ENCODE results near the gene SERPINA7. TPM values are rescaled to one million over a fixed set of nuclear protein-coding genes. Genes with fewer than 3 reads are reported as not detected.
"Not testable (repeated sequence)": the region's sequence is repeated elsewhere in the genome, so short reads cannot be mapped to it uniquely, and the experiment has no call there.

SERPINA7 gene, protein sequence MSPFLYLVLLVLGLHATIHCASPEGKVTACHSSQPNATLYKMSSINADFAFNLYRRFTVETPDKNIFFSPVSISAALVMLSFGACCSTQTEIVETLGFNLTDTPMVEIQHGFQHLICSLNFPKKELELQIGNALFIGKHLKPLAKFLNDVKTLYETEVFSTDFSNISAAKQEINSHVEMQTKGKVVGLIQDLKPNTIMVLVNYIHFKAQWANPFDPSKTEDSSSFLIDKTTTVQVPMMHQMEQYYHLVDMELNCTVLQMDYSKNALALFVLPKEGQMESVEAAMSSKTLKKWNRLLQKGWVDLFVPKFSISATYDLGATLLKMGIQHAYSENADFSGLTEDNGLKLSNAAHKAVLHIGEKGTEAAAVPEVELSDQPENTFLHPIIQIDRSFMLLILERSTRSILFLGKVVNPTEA
- total RNA-seq: not detected

DNA sequence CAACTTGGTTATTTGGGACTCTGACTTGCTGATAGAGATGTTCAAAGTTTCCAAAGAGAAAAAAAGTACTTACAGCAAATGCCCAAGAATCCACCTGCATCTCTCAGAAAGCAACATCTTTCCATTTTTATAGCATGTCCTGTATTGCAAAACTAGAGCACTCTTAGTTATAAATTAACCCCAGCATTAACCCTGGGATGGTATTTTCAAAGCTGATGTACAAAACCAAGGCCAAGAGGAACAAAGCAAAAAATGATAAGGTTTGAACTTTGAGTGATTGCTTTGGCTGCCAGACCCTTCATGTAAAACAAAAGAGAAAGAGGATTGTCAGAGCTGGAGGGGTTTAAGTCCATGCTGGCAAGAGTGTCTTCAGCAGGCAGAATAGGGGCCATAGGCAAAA is at the start of gene SERPINA7:
TSS of gene SERPINA7 (minus strand) at position 103 of the 400 bp plus-strand sequence. CDS start 1,669 bp downstream, outside the sequence.
- intact Hi-C loops (cut with DNase I): no loop called here
- ATAC-seq: no peak
- DNase-seq (ENCODE audit: low spot score): no peak

- ATAC-seq (no peak), DNase-seq (ENCODE audit: low spot score) (no peak)
- intact Hi-C loops (cut with DNase I): no loop called here
Observed at GRCh38 chrX:106069048-106069447, 30.5 kb upstream of the SERPINA7 start.

DNA sequence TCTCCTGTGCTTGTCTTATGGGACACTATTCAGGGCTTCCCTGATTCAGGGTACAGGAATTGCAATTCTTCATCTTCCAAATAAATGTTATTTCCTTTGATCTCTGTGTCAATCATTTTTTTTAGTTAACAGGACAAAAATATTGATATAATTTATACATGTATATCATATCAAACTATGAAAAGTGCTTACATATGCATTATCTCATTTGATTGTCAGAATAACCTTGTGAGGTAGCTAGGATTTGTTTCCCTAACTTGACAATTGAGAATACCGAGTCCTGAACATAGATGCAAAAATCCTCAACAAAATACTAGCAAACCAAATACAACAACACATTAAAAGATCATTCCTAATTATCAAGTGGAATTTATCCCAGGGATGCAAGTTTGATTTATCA is 11.5 kb upstream of the SERPINA7 start:
- DNase-seq (ENCODE audit: low spot score) (no peak), ATAC-seq (no peak)
- intact Hi-C loops (cut with DNase I): no loop called here

DNA sequence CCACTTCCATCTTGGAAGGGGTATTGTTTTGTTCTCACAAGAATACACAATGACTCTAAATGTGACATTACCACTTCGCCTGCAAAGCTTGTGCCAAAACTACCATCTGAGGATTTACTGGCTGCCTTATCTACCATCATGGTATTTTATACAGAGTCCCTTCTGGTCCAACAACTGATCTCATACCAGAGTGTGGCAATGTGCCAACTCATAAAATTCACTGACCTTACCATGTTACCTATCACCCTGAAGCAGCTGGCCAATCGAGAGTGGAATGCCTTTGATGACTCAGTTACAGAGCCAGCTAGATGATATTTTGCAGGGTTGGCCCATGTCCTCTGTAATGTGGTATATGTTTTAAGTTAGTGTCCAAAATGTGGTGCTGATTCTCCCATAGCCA is 3.8 kb upstream of the SERPINA7 start:
- no peak for ATAC-seq
- intact Hi-C loops (cut with DNase I): no loop called here
- DNase-seq (ENCODE audit: low spot score): no peak

- ATAC-seq (no peak), DNase-seq (ENCODE audit: low spot score) (no peak)
- intact Hi-C loops (cut with DNase I): no loop called here
Observed at GRCh38 chrX:106040861-106041260, 2.3 kb upstream of the SERPINA7 start.

DNA sequence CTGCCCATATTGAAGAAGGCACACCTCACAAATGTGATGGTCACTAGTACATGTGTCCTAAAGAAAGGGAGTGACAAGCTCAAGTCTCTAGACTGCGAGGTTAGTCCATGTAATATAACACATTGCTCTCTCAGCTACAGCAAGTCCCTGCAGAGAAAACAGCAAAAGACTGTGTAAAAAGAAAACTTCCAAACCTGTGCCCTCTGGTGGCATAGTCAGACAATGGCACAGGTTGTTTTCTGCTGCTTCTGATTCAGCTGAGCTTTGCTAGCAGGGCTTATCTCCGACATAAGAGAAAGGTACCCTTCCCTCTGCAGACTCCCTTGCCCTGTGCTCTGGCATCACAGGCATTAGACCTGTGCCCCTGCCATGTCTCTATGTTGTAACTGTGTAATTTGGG is 1.4 kb upstream of the SERPINA7 start:
- DNase-seq (ENCODE audit: low spot score): no peak
- intact Hi-C loops (cut with DNase I): no loop called here
- no peak for ATAC-seq

- intact Hi-C loops (cut with DNase I): no loop called here
- DNase-seq (ENCODE audit: low spot score) (no peak), ATAC-seq (no peak)
Observed at GRCh38 chrX:106037835-106038473, 573 bp downstream of the SERPINA7 start.

GRCh38 chrX:106036716-106037115 is 1.8 kb downstream of the SERPINA7 start:
- intact Hi-C loops (cut with DNase I): no loop called here
- DNase-seq (ENCODE audit: low spot score) (no peak), ATAC-seq (no peak)

- DNase-seq (ENCODE audit: low spot score): no peak
- ATAC-seq: no peak
- intact Hi-C loops (cut with DNase I): no loop called here
Observed at GRCh38 chrX:106035064-106035463, 3.5 kb downstream of the SERPINA7 start.

GRCh38 chrX:106023947-106024346 is 14.6 kb downstream of the SERPINA7 start:
- intact Hi-C loops (cut with DNase I): no loop called here
- ATAC-seq: no peak
- DNase-seq (ENCODE audit: low spot score): no peak

DNA sequence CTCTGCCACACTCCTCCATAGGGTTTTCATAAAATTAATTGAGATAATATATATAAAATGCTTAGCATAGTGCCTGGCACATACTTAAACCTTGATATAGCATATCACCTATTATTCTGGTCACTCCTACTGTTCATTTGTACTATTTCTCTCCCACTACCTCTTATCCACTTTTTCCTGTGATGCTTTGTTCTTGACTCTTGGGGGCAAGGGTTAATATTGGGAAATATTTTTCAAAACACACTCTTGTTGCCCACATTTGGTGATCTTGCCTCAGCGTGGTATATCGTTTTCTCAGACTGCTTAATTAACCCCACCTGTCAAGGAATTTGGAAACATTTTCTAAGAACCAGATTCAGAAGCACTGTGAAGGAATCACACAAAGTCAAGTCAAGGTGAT is 16.3 kb downstream of the SERPINA7 start:
- ATAC-seq (no peak), DNase-seq (ENCODE audit: low spot score) (no peak)
- intact Hi-C loops (cut with DNase I): no loop called here

DNA sequence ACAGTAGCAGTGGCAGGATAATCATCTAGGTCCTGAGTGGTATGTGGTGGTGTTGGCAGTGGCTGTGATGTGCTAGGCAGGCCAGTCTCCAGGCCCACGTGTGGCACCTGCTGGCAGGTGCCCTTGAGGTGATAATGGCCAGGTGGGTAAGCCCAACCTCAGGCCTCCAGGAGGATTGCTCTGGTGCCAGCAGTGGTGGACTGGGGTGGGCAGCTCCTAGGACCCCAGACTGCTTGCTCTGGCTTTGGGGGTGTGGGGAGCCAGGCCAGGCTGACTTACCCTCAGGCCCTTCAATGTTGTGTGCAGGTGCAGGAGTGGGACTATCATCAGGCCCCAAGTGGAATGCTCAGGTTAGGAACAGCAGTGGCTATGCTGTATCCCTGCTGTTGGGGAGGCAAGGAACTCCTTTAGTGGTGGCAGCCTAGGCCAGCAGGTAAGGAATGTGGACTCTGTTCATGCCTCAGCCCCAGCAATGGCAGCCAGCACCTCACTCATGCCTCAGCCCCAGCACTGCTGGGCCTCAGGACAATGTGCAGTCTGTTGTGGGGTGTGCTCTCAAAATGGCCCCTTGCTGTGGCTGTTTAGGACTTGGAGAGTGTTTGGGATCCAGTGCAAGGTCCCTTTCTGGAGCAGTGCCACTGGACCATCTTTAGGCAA is 24.3 kb downstream of the SERPINA7 start:
- intact Hi-C loops (cut with DNase I): no loop called here
- ATAC-seq (no peak), DNase-seq (ENCODE audit: low spot score) (no peak)

GRCh38 chrX:106009145-106009544 is 29.4 kb downstream of the SERPINA7 start:
- intact Hi-C loops (cut with DNase I): no loop called here
- ATAC-seq: no peak
- no peak for DNase-seq (ENCODE audit: low spot score)

DNA sequence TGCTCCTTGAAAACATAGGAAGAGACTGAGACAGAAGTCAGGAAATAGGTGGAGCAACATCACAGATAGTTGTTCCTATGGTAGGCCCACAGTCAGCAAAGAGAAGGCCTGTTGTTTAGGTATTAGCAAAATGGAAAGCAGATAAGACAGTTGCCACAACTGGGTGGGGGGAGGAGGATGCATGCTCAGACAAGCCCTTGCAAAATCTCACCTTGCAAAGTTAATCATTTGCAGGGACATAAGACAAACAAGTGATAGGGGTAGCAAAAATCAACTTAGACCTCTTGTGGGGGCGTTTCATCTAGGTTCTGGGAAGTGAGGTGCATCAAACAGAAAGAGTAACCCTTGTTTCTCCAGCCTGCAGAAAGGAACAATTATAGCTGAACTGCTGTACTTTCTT is 30.7 kb downstream of the SERPINA7 start:
- intact Hi-C loops (cut with DNase I): no loop called here
- ATAC-seq (no peak), DNase-seq (ENCODE audit: low spot score) (no peak)

- ATAC-seq (no peak), DNase-seq (ENCODE audit: low spot score) (no peak)
- intact Hi-C loops (cut with DNase I): no loop called here
Observed at GRCh38 chrX:106005684-106006083, 32.8 kb downstream of the SERPINA7 start.

GRCh38 chrX:106000609-106001008 is 37.9 kb downstream of the SERPINA7 start:
- ATAC-seq; intact Hi-C loops (cut with DNase I); DNase-seq (ENCODE audit: low spot score): not testable (repeated sequence)

DNA sequence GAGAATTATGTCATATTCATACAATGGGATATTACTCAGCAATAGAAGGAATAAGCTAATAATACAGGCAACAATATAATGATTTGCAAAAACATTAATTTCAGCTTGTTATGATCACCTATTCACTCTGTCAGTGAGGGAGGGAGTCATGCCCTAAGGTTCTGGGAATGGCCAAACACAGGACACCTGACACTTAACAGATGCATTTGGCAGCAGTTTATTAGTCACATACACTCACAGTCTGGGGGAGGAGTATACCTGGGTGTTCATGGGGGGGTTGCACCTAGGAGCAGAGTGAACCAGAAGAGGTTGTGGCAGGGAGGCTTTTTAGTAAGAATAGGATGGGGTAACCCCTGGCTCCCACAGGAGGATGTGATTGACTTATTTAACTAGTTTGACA is 38.3 kb downstream of the SERPINA7 start:
- DNase-seq (ENCODE audit: low spot score): no peak
- no peak for ATAC-seq
- intact Hi-C loops (cut with DNase I): no loop called here

- ATAC-seq (no peak), DNase-seq (ENCODE audit: low spot score) (no peak)
- intact Hi-C loops (cut with DNase I): no loop called here
Observed at GRCh38 chrX:105999294-105999693, 39.2 kb downstream of the SERPINA7 start.

GRCh38 chrX:105988487-105988886 is 50.0 kb downstream of the SERPINA7 start:
- intact Hi-C loops (cut with DNase I); DNase-seq (ENCODE audit: low spot score); ATAC-seq: not testable (repeated sequence)
